NB4 (cell line): ENCODE measurements around the gene SPOP.

Source experiments
- CTCF ChIP-seq: IDR thresholded peaks from one replicate; pipeline ENCODE4 v1.5.1; 2012; ENCODE audit warnings: low read depth, low read length
- MYC ChIP-seq: IDR thresholded peaks from 2 replicates; pipeline ENCODE4 v1.6.1; 2011; ENCODE audit warnings: low read depth, low read length
- POLR2A ChIP-seq: IDR thresholded peaks from 2 replicates; pipeline ENCODE4 v1.6.1; 2011; ENCODE audit warnings: mild to moderate bottlenecking; ENCODE audit not compliant: insufficient read length; ENCODE audit errors: extremely low read depth

GRCh38 chr17:49597928-49598655 is 79.8 kb downstream of the SPOP start:
- TF ChIP-seq CTCF (no peak), MYC (no peak), POLR2A (no peak)
